H9 (cell line): ENCODE data around the gene PIGW. TPM values are rescaled to one million over a fixed set of nuclear protein-coding genes. Genes with fewer than 3 reads are reported as not detected.

ENCODE experiments used
- DNase-seq: peaks from one replicate; pipeline ENCODE4 v3.0.0-alpha.2; 2017
- H2AFZ ChIP-seq: one replicate; pipeline ENCODE4 v1.6.1; 2013; ENCODE audit warnings: mild to moderate bottlenecking, low read length, control low read depth, moderate library complexity
- H2AK5ac ChIP-seq: 2 replicates; pipeline ENCODE4 v1.6.1; 2013; ENCODE audit warnings: low read length, control low read depth, mixed read lengths; ENCODE audit not compliant: insufficient read length
- H2BK120ac ChIP-seq: one replicate; pipeline ENCODE4 v1.6.1; 2013; ENCODE audit warnings: low read depth, mild to moderate bottlenecking, low read length, control low read depth, inconsistent platforms; ENCODE audit not compliant: poor library complexity, severe bottlenecking
- H2BK12ac ChIP-seq: 2 replicates; pipeline ENCODE4 v1.6.1; 2013; ENCODE audit warnings: low read length, control low read depth, mixed read lengths, low read depth; ENCODE audit not compliant: insufficient read length
- H2BK15ac ChIP-seq: 2 replicates; pipeline ENCODE4 v1.6.1; 2013; ENCODE audit warnings: low read depth, low read length, control low read depth
- H2BK20ac ChIP-seq: one replicate; pipeline ENCODE4 v1.6.1; 2013; ENCODE audit warnings: low read depth, mild to moderate bottlenecking, low read length, control low read depth, inconsistent platforms; ENCODE audit not compliant: poor library complexity, severe bottlenecking
- H2BK5ac ChIP-seq: 2 replicates; pipeline ENCODE4 v1.6.1; 2013; ENCODE audit warnings: low read length, control low read depth, mixed read lengths; ENCODE audit not compliant: insufficient read length
- H3K14ac ChIP-seq: 2 replicates; pipeline ENCODE4 v1.6.1; 2013; ENCODE audit warnings: low read length, control low read depth; ENCODE audit not compliant: insufficient read depth
- H3K18ac ChIP-seq: 2 replicates; pipeline ENCODE4 v1.6.1; 2013; ENCODE audit warnings: low read depth, mild to moderate bottlenecking, mixed read lengths, low read length, control low read depth; ENCODE audit not compliant: insufficient read length
- H3K23ac ChIP-seq: 2 replicates; pipeline ENCODE4 v1.6.1; 2013; ENCODE audit warnings: low read length, control low read depth, mixed read lengths, low read depth; ENCODE audit not compliant: insufficient read length
- H3K23me2 ChIP-seq: 2 replicates; pipeline ENCODE4 v1.6.1; 2013; ENCODE audit warnings: low read depth, mild to moderate bottlenecking, mixed read lengths, low read length, control low read depth; ENCODE audit not compliant: insufficient read length, poor library complexity, severe bottlenecking
- H3K27ac ChIP-seq: 2 replicates; pipeline ENCODE4 v1.5.1; 2013; ENCODE audit warnings: low read length, control low read depth, mixed read lengths, low read depth; ENCODE audit not compliant: insufficient read length
- H3K27me3 ChIP-seq: 2 replicates; pipeline ENCODE4 v1.6.1; 2013; ENCODE audit warnings: low read length, control low read depth, inconsistent platforms; ENCODE audit not compliant: insufficient read depth
- H3K4ac ChIP-seq: 2 replicates; pipeline ENCODE4 v1.6.1; 2013; ENCODE audit warnings: low read depth, mild to moderate bottlenecking, control low read depth, inconsistent platforms, low read length, moderate library complexity
- H3K4me1 ChIP-seq: 2 replicates; pipeline ENCODE4 v1.6.1; 2013; ENCODE audit warnings: low read length, control low read depth, inconsistent platforms; ENCODE audit not compliant: insufficient read depth
- H3K4me2 ChIP-seq: 2 replicates; pipeline ENCODE4 v1.6.1; 2013; ENCODE audit warnings: low read length, control low read depth, mixed read lengths; ENCODE audit not compliant: insufficient read length, insufficient read depth
- H3K56ac ChIP-seq: 2 replicates; pipeline ENCODE4 v1.6.1; 2013; ENCODE audit warnings: low read depth, mild to moderate bottlenecking, mixed read lengths, low read length, control low read depth; ENCODE audit not compliant: insufficient read length
- H3K79me1 ChIP-seq: 2 replicates; pipeline ENCODE4 v1.6.1; 2013; ENCODE audit warnings: low read depth, mild to moderate bottlenecking, moderate library complexity, low read length, control low read depth, inconsistent platforms; ENCODE audit not compliant: insufficient read depth, poor library complexity, severe bottlenecking
- H3K79me2 ChIP-seq: 2 replicates; pipeline ENCODE4 v1.6.1; 2013; ENCODE audit warnings: low read length, control low read depth, inconsistent platforms; ENCODE audit not compliant: insufficient read depth
- H3K9ac ChIP-seq: 2 replicates; pipeline ENCODE4 v1.6.1; 2013; ENCODE audit warnings: low read length, control low read depth, mixed read lengths; ENCODE audit not compliant: insufficient read length; ENCODE audit errors: extremely low read depth
- H3K9me3 ChIP-seq: one replicate; pipeline ENCODE4 v1.6.1; 2013; ENCODE audit warnings: low read depth, low read length, inconsistent platforms; ENCODE audit not compliant: control insufficient read depth
- H3T11ph ChIP-seq: one replicate; pipeline ENCODE4 v1.6.1; 2013; ENCODE audit warnings: mild to moderate bottlenecking, low read length, control low read depth, inconsistent platforms
- H4K20me1 ChIP-seq: one replicate; pipeline ENCODE4 v1.6.1; 2013; ENCODE audit not compliant: control insufficient read depth, insufficient read length, insufficient read depth
- H4K5ac ChIP-seq: 2 replicates; pipeline ENCODE4 v1.6.1; 2013; ENCODE audit warnings: low read depth, mild to moderate bottlenecking, mixed read lengths, low read length, control low read depth; ENCODE audit not compliant: insufficient read length
- H4K8ac ChIP-seq: replicated peaks from 2 replicates; pipeline ENCODE4 v1.6.1; 2013; ENCODE audit warnings: low read length, control low read depth, mixed read lengths, low read depth; ENCODE audit not compliant: insufficient read length
- H4K91ac ChIP-seq: 2 replicates; pipeline ENCODE4 v1.6.1; 2013; ENCODE audit warnings: low read depth, mild to moderate bottlenecking, moderate library complexity, mixed read lengths, low read length, control low read depth; ENCODE audit not compliant: insufficient read length
- H3K27ac Mint-ChIP-seq, 3 experiments: 2 replicates in 2 of 3; 3 replicates in 1 of 3; pipeline ENCODE4 v1.8.0; 2020 to 2021; ENCODE audit warnings: mixed read lengths in 3 of 3, mild to moderate bottlenecking in 1 of 3, moderate library complexity in 1 of 3
- H3K27me3 Mint-ChIP-seq: 2 replicates; pipeline ENCODE4 v1.8.0; 2021; ENCODE audit warnings: low read depth, mild to moderate bottlenecking, moderate library complexity, mixed read lengths
- H3K36me3 Mint-ChIP-seq, 3 experiments: 2 replicates in 2 of 3; 3 replicates in 1 of 3; pipeline ENCODE4 v1.8.0; 2020 to 2021; ENCODE audit warnings: low read depth in 3 of 3, mixed read lengths in 3 of 3; ENCODE audit not compliant: insufficient read depth in 1 of 3
- H3K4me1 Mint-ChIP-seq, 2 experiments: 2 replicates each; pipeline ENCODE4 v1.8.0; 2020; ENCODE audit warnings: mixed read lengths in 2 of 2
- H3K4me3 Mint-ChIP-seq, 2 experiments: 2 replicates in 1 of 2; 3 replicates in 1 of 2; pipeline ENCODE4 v1.8.0; 2020 to 2021; ENCODE audit warnings: mild to moderate bottlenecking in 2 of 2, mixed read lengths in 2 of 2, moderate library complexity in 1 of 2
- H3K9me3 Mint-ChIP-seq, 2 experiments: 2 replicates in 1 of 2; 3 replicates in 1 of 2; pipeline ENCODE4 v1.8.0; 2020; ENCODE audit warnings: mild to moderate bottlenecking in 2 of 2, mixed read lengths in 2 of 2, moderate library complexity in 1 of 2
- WGBS: extraction: QIAGEN DNeasy Blood & Tissue Kit; methylation state at CpG from one replicate; pipeline ENCODE4 v1.1.7; 2013; ENCODE audit warnings: missing lambda C conversion rate, low lambda C conversion rate, mixed read lengths; ENCODE audit not compliant: insufficient read length; ENCODE audit errors: extremely low coverage; 5-methylcytosine and 5-hydroxymethylcytosine counted together
- total RNA-seq: library from RNA; stranded (reverse); gene quantifications from 2 replicates; pipeline ENCODE4 v1.2.1, GENCODE V29; 2021
- TF ChIP-seq, protein P1 (sequence below): fragments of 200-600 bp; sonication (generic); conservative IDR thresholded peaks from 3 replicates; pipeline ENCODE4 v1.8.0; 2021; ENCODE audit warnings: antibody characterized with exemption, mild to moderate bottlenecking

The PIGW gene
- total RNA-seq, 1 experiment from 2014 or later, result 26.2 TPM

DNA sequence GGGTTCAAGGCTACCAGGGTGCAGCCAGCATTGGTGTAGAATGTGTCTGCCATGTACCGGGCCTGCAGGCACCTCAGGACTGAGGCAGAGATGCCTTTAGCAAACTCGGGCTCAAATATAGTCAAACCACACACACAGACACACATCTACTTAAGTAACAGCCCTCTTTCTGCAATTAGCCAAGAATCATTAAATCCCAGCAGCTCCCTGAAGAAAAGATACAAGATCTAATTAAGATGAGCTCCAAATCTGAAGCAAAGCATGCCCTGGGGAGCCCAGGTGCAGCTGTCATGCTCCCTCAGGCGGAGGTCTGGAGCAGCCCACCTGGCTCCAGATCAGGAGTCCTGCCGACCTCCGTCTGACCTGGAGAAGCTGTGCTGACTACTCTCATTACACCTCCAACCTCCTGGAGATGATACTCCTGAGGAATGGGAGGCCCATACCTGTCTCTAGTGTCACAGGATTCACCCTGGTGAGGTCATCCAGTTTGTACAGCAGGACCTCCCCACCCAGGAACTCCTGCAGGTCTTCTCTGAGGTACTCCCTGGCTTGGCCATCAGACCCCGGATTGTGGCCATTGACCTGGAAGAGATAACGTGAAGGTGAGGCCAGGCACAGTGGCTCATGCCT is 7.1 kb upstream of the PIGW start:
- TF ChIP-seq, protein P1, sequence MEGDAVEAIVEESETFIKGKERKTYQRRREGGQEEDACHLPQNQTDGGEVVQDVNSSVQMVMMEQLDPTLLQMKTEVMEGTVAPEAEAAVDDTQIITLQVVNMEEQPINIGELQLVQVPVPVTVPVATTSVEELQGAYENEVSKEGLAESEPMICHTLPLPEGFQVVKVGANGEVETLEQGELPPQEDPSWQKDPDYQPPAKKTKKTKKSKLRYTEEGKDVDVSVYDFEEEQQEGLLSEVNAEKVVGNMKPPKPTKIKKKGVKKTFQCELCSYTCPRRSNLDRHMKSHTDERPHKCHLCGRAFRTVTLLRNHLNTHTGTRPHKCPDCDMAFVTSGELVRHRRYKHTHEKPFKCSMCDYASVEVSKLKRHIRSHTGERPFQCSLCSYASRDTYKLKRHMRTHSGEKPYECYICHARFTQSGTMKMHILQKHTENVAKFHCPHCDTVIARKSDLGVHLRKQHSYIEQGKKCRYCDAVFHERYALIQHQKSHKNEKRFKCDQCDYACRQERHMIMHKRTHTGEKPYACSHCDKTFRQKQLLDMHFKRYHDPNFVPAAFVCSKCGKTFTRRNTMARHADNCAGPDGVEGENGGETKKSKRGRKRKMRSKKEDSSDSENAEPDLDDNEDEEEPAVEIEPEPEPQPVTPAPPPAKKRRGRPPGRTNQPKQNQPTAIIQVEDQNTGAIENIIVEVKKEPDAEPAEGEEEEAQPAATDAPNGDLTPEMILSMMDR, result no peak
- Histone ChIP-seq H3K79me2 (no peaks in the 10 kb centered on the region), H3K23me2 (no peaks in the 10 kb centered on the region), H3K4ac (no peak overlapping the region), H3K79me1 (peaks cover under 1% of the 10 kb centered on the region), H2AFZ (no peak overlapping the region), H2BK15ac (no peak overlapping the region), H3K27me3 (no peaks in the 10 kb centered on the region), H4K20me1 (no peaks in the 10 kb centered on the region), H3K14ac (no peak overlapping the region), H4K91ac (no peak overlapping the region), H3K23ac (no peak overlapping the region), H3K18ac (no peak overlapping the region), H2BK12ac (no peak overlapping the region), H3K4me1 (no peaks in the 10 kb centered on the region), H3K9me3 (no peaks in the 10 kb centered on the region), H3T11ph (no peak overlapping the region), H2AK5ac (no peak overlapping the region), H3K9ac (no peak overlapping the region), H4K8ac (no peak overlapping the region), H4K5ac (no peak overlapping the region), H3K4me2 (no peak overlapping the region), H2BK120ac (no peak overlapping the region), H3K27ac (no peak overlapping the region), H2BK20ac (no peak overlapping the region), H2BK5ac (no peak overlapping the region), H3K56ac (no peak overlapping the region)
- Mint-ChIP-seq H3K27me3 (no peaks in the 10 kb centered on the region; the same call in 1 of the 2 replicates), H3K27ac (no peak overlapping the region), H3K4me3 (no peak overlapping the region; a peak in 1 of 5 replicates), H3K4me1 (peaks cover 0 to 3% of the 10 kb centered on the region in 2 experiments; a peak in 1 of 4 replicates), H3K36me3 (peaks cover 46 to 86% (median 72%) of the 10 kb centered on the region in 3 experiments; a peak in 6 of 7 replicates), H3K9me3 (no peaks in the 10 kb centered on the region)
- no CpG with 5 or more reads among the region's 7 CpGs for WGBS
- no peak for DNase-seq
